ENCODE data around the gene RYR2.

Gene RYR2

DNA sequence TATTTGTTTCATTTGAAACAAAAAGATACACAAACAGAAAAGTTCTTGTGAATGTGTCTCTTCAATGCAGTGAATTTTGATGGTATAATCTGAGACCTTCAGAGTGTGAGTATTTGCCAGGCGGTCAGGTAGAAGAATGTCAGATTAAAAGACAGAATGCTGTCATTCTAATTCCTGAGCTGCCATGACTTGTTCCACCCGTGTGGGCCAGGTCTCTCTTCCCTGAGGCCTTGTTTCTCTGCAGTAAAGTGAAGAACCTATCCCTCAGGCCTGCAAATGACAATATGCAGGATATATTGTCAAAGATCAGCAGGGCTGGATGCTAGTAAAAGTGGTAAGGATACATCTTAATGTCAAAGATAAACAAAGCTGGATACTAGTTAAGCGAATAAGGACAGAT is 737.4 kb downstream of the RYR2 start:
- TF ChIP-seq, protein P1, sequence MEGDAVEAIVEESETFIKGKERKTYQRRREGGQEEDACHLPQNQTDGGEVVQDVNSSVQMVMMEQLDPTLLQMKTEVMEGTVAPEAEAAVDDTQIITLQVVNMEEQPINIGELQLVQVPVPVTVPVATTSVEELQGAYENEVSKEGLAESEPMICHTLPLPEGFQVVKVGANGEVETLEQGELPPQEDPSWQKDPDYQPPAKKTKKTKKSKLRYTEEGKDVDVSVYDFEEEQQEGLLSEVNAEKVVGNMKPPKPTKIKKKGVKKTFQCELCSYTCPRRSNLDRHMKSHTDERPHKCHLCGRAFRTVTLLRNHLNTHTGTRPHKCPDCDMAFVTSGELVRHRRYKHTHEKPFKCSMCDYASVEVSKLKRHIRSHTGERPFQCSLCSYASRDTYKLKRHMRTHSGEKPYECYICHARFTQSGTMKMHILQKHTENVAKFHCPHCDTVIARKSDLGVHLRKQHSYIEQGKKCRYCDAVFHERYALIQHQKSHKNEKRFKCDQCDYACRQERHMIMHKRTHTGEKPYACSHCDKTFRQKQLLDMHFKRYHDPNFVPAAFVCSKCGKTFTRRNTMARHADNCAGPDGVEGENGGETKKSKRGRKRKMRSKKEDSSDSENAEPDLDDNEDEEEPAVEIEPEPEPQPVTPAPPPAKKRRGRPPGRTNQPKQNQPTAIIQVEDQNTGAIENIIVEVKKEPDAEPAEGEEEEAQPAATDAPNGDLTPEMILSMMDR (IDR thresholded peaks at IDR 0.05; ENCODE audit: low read length, missing control alignments) = no peak
- no peak for DNase-seq (ENCODE audit: low read depth)
- H3K4me3 ChIP-seq (replicated peaks; ENCODE audit: low read depth, low read length) = no peak overlapping the region

DNA sequence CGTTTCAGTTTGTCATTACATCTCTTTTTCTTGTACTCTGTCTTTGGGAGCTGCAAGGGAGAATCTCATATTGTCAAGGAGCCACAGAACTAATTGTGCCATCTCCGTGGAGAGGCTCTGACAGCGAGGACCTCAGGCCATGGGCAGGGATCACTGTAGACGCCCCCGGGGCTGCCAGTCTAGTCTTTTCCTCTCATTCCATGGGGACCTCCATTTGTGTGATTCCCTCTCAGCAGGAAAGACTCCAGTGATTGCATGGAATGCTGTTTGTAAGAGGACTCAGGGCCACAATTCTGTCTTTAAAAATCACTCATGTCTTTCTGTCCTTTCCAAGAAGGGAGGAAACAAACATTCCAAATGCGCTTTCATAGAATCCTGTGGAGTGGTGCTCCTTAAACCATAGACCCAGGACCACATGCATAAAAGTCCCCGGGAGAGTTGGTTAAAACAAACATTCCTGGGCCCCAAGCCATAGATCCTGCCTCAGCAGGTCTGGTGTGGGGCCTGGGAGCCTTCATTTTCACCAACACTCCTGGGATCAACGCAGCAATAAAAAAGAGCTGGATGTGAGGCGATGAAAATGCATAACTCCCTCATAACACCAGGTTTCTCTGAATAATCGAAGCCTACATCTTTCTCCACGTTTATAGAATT is 744.2 kb downstream of the RYR2 start:
- TF ChIP-seq, protein P1 (IDR thresholded peaks at IDR 0.05; ENCODE audit: low read length, missing control alignments) = no peak
- DNase-seq (ENCODE audit: low read depth) = no peak
- H3K4me3 ChIP-seq (replicated peaks; ENCODE audit: low read depth, low read length) = no peak overlapping the region

DNA sequence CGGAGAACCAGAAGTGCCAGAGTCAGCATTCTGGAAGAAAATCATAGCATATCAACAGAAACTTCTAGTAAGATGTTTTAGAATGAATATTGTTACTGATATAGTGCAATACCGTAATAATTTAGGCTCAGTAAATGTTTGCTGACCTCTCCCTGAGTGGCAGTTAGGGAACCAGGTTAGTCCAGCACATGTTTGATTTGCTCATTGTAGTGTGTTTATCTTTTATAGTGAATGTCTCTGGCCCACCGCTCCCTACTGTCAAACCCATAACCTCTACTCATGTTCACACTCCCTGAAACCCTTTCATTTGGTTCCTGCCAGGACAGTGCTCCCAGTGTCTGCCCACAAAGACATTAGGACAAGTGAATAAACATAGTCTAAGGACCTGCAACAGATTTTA is 746.1 kb downstream of the RYR2 start:
- no peak overlapping the region for H3K4me3 ChIP-seq (replicated peaks; ENCODE audit: low read depth, low read length)
- DNase-seq (ENCODE audit: low read depth) = no peak
- TF ChIP-seq, protein P1 (IDR thresholded peaks at IDR 0.05; ENCODE audit: low read length, missing control alignments) = no peak

DNA sequence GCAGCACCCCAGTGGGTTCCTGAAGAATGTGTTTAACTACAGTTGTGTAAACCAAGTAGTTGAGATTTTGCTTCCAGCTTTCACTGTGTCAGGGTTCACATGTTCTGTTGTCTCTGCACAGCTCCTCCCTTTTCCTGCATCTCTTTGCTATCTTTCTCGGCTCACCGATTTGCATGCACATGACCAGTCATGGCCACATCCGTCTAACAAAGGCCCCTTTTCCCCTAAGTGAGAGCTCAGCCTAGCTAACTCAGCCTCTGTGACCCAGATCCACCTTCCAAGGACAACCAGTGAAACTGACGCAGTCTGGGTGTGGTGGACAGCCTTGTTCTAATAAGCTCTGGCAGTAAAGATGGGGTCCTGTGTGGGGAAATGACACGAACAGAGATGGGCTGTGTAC is 747.6 kb downstream of the RYR2 start:
- TF ChIP-seq, protein P1 (IDR thresholded peaks at IDR 0.05; ENCODE audit: low read length, missing control alignments) = no peak
- no peak overlapping the region for H3K4me3 ChIP-seq (replicated peaks; ENCODE audit: low read depth, low read length)
- DNase-seq (ENCODE audit: low read depth) = no peak

DNA sequence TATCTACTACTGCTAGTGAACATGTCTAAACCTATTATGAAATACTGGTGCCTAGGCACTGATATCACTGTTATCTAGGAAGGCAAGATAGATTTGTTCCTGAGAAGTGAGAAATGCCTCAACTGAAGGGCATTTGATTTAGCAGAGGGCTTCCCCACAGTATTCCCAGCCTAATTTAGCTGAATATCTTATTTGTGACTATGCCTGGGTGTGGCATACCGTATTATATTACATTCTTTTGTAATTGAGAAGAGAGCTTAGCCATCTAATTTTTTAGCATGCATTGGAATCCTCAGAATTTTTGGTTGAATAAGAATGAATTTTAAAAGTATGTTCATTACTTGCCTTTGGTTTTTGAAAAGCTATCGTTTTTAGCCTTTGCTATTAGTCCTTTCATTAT is 749.6 kb downstream of the RYR2 start:
- no peak for DNase-seq (ENCODE audit: low read depth)
- TF ChIP-seq, protein P1 (IDR thresholded peaks at IDR 0.05; ENCODE audit: low read length, missing control alignments) = no peak
- no peak overlapping the region for H3K4me3 ChIP-seq (replicated peaks; ENCODE audit: low read depth, low read length)

DNA sequence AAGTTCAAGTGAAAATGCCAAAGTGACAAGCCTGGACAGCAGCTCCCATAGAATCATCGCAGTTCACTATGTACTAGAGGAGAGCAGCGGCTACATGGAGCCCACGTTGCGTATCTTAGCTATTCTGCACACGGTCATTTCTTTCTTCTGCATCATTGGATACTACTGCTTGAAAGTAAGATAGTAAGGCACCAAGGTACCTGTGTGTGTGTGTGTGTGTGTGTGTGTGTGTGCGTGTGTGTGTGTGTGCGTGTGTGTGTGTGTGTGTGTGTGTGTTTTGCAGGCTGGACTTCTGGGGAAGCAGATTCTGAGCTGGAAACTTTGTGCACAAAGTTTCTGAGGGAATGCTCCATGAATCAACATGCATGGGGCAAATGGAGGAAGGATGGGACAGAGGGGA is 750.2 kb downstream of the RYR2 start:
- no peak for DNase-seq (ENCODE audit: low read depth)
- no peak overlapping the region for H3K4me3 ChIP-seq (replicated peaks; ENCODE audit: low read depth, low read length)
- TF ChIP-seq, protein P1 (IDR thresholded peaks at IDR 0.05; ENCODE audit: low read length, missing control alignments) = no peak

DNA sequence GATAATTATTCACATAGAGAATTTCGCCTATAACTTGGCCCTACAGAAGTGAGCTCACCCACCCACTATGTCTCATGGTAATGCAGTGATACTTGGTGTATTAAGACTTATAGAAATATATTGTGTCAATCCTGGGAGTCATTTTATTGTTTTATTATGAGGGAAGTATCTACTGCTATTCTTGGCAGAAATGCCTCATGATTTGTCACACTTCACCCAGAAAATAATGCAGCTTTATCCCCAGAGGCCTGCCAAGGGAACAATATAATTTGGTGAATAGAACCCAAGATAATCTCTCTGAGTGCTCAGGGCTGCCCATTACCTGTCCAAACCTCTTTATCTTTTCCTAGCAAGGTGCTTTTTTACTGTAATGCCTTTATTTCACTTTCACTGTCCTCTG is 750.7 kb downstream of the RYR2 start:
- no peak for DNase-seq (ENCODE audit: low read depth)
- TF ChIP-seq, protein P1 (IDR thresholded peaks at IDR 0.05; ENCODE audit: low read length, missing control alignments) = no peak
- no peak overlapping the region for H3K4me3 ChIP-seq (replicated peaks; ENCODE audit: low read depth, low read length)
